Right lobe of liver (tissue), 6 donors: ENCODE results near the gene KCNF1. TPM values are rescaled to one million over a fixed set of nuclear protein-coding genes. Genes with fewer than 3 reads are reported as not detected.

Experiments
- ATAC-seq, 4 donors: fragments of 200-7000 bp; cut with Tn5 transposase; one replicate each; pipeline ENCODE4 v1.9.1; 2020; ENCODE audit warnings: mild to moderate bottlenecking in 4 of 4, moderate library complexity in 4 of 4
- DNase-seq, 3 donors: peaks; one replicate each; pipeline ENCODE4 v3.0.0-alpha.2; 2020
- H3K27ac ChIP-seq, 3 donors: fragments of 200-600 bp; one replicate each; pipeline ENCODE4 v1.8.0; 2022
- H3K27me3 ChIP-seq, 2 donors: fragments of 200-600 bp; one replicate each; pipeline ENCODE4 v1.8.0; 2022
- H3K36me3 ChIP-seq, 4 donors: fragments of 200-600 bp; sonication (generic) in 1 of 4; one replicate each; pipeline versions ENCODE4 v1.5.1 to v1.8.0; 2017 to 2022; ENCODE audit warnings: control low read depth in 1 of 4
- H3K4me1 ChIP-seq, 4 donors: fragments of 200-600 bp; sonication (generic) in 1 of 4; one replicate each; pipeline versions ENCODE4 v1.5.1 to v1.8.0; 2017 to 2022; ENCODE audit warnings: control low read depth in 1 of 4
- H3K4me3 ChIP-seq, 3 donors: fragments of 200-600 bp; one replicate each; pipeline ENCODE4 v1.8.0; 2022
- H3K9me3 ChIP-seq, 4 donors: fragments of 200-600 bp; sonication (generic) in 1 of 4; one replicate each; pipeline versions ENCODE4 v1.5.1 to v1.8.0; 2017 to 2022; ENCODE audit warnings: control low read depth in 1 of 4
- POLR2A ChIP-seq: fragments of 450-650 bp; IDR thresholded peaks from one replicate; pipeline ENCODE4 v1.6.1; 2017; ENCODE audit warnings: antibody characterized with exemption, mild to moderate bottlenecking
- WGBS: methylation state at CpG from one replicate; pipeline ENCODE4 v1.1.6; 2018; ENCODE audit warnings: low coverage, low lambda C conversion rate; ENCODE audit not compliant: insufficient coverage; ENCODE audit errors: missing lambda C conversion rate; 5-methylcytosine and 5-hydroxymethylcytosine counted together
- intact Hi-C, 2 donors: fragments of 100-400 bp; cut with DNase I; formaldehyde crosslinking; loops; one replicate each; pipeline versions ENCODE4 v1.11.2 to v1.14.1; 2022
- total RNA-seq, 6 experiments: library from RNA; depleted of rRNA in 2 of 6; stranded (reverse); fragments of >200 nt in 2 of 6; fragmentation: NEBNext Ultra II Directional in 3 of 6; extraction: Animal tissue kit (Norgen Biotek cat#: 25700) in 3 of 6; gene quantifications; one replicate each; pipeline versions ENCODE4 v1.1.0 to v1.2.4, GENCODE V29; 2016 to 2023
- TF ChIP-seq, protein P1 (sequence below), 4 donors: fragments of 200-600 bp in 3 of 4; fragments of 450-650 bp in 1 of 4; IDR thresholded peaks; one replicate each; pipeline versions ENCODE4 v1.5.1 to v1.8.0; 2016 to 2022; ENCODE audit warnings: antibody characterized with exemption in 4 of 4, mild to moderate bottlenecking in 2 of 4
- donor health status: DM: no; HTN: yes; CAD: no.
- donor health status: DM: no; HTN: no; CAD: no.
- donor health status: DM: no; HTN: no; CAD: no.
- donor health status: DM: no; HTN: yes; CAD: no.
- donor health status: DM: no; HTN: yes; CAD: no.

The KCNF1 gene
- total RNA-seq, 6 experiments from 2014 or later = not detected

DNA sequence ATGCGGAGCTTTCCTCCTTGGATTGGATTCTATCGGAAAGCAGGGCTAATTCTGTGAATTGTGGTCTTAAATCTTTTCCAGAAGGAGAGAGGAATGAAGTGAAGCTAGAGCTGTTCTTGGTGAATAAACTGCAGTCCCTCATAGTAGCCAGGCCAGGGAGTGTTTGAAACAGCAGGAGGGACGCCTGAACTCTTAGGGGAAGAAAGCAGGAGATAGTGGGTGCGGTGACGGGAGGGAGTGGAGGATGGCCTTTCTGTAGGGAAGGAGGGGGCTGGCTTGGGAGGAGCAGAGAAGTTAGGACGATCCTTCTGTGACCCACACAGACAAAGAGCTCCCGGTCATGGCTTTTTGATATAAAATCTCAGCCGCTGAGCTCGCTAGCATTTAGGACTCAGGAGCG, 47.5 kb upstream of the KCNF1 start:
- Histone ChIP-seq H3K27me3 (no peaks in the 10 kb centered on the region), H3K4me1 (no peaks in the 10 kb centered on the region), H3K4me3 (no peak overlapping the region), H3K9me3 (no peaks in the 10 kb centered on the region), H3K36me3 (no peaks in the 10 kb centered on the region), H3K27ac (no peak overlapping the region)
- WGBS = 57% methylated on average over 10 of the region's 10 CpGs
- no peak for ATAC-seq
- no peak for DNase-seq
- TF ChIP-seq, protein P1, sequence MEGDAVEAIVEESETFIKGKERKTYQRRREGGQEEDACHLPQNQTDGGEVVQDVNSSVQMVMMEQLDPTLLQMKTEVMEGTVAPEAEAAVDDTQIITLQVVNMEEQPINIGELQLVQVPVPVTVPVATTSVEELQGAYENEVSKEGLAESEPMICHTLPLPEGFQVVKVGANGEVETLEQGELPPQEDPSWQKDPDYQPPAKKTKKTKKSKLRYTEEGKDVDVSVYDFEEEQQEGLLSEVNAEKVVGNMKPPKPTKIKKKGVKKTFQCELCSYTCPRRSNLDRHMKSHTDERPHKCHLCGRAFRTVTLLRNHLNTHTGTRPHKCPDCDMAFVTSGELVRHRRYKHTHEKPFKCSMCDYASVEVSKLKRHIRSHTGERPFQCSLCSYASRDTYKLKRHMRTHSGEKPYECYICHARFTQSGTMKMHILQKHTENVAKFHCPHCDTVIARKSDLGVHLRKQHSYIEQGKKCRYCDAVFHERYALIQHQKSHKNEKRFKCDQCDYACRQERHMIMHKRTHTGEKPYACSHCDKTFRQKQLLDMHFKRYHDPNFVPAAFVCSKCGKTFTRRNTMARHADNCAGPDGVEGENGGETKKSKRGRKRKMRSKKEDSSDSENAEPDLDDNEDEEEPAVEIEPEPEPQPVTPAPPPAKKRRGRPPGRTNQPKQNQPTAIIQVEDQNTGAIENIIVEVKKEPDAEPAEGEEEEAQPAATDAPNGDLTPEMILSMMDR (IDR thresholded peaks at IDR 0.05) = no peak
- no peak for TF ChIP-seq POLR2A
- intact Hi-C loops = no loop called here

DNA sequence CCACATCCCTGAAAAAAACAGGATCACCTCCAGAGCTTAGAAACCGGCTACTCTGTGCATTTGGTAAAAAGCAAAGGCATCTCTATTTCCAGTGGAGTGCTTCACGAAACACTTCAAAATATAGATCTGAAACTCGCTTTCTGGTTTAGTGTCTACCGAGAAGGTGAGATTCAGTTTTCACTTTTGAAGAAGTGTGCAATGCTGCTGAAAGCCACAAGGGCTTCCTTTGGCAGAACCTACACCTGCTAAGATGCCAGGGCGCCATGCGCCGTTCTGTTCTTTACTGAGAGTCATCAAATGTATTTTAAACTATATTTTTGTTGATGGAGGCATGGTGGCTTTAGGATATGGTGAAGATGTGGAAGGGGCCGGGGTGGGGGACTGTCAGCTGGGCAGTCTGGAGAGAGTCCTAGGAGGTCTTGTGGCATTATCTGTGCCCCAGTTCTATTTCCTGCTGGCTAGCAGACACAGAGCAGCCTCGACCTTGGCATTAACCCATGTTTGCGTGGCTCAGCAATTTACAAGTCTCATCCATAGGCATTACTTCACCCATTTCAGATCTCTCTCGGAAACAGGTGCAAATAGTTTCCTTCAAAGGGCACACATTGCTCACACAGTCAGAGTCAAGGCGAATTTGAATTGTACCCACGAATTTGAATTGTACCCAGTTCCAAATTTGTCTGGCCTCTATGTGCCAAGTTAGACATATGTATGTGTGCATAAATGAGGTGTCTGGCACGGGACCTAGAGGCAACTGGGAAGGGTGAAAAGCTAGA, 46.7 kb upstream of the KCNF1 start:
- ATAC-seq = peak in 2 of 4 donors; percentile 26 to 29
- no peaks in the 10 kb centered on the region for H3K4me1 ChIP-seq
- H3K27ac ChIP-seq = no peak overlapping the region
- intact Hi-C loops = no loop called here
- no peaks in the 10 kb centered on the region for H3K36me3 ChIP-seq
- no peak for TF ChIP-seq POLR2A
- no peak for DNase-seq
- H3K4me3 ChIP-seq = no peak overlapping the region
- no peaks in the 10 kb centered on the region for H3K27me3 ChIP-seq
- WGBS = 64% methylated on average over 5 of the region's 14 CpGs
- H3K9me3 ChIP-seq = no peaks in the 10 kb centered on the region

DNA sequence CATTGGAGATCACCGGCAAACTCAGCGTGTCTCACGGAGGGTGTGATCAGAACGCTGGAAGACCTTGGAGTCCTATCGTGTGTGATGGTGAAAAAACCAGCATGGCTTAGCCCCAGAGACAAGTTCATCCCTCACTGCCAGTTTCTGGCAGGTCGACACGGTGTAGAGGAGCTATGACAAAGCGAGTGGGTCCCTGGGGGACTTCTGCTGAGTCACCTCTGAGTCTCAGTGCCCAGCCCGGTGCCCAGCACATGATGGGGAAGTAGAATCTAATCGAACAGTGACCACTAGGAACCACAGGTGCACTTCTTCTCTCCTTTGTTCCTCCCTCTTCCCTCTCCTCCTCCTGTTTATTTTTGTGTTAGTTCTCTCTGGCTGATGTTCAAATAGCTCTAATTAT, 45.9 kb upstream of the KCNF1 start:
- Histone ChIP-seq H3K27me3 (no peaks in the 10 kb centered on the region), H3K4me3 (no peak overlapping the region), H3K27ac (no peak overlapping the region), H3K4me1 (no peaks in the 10 kb centered on the region), H3K36me3 (no peaks in the 10 kb centered on the region), H3K9me3 (no peaks in the 10 kb centered on the region)
- TF ChIP-seq, protein P1 (IDR thresholded peaks at IDR 0.05) = no peak
- TF ChIP-seq POLR2A = no peak
- intact Hi-C loops = no loop called here
- 69% methylated on average over 10 of the region's 10 CpGs for WGBS
- DNase-seq (no peak), ATAC-seq (no peak)

DNA sequence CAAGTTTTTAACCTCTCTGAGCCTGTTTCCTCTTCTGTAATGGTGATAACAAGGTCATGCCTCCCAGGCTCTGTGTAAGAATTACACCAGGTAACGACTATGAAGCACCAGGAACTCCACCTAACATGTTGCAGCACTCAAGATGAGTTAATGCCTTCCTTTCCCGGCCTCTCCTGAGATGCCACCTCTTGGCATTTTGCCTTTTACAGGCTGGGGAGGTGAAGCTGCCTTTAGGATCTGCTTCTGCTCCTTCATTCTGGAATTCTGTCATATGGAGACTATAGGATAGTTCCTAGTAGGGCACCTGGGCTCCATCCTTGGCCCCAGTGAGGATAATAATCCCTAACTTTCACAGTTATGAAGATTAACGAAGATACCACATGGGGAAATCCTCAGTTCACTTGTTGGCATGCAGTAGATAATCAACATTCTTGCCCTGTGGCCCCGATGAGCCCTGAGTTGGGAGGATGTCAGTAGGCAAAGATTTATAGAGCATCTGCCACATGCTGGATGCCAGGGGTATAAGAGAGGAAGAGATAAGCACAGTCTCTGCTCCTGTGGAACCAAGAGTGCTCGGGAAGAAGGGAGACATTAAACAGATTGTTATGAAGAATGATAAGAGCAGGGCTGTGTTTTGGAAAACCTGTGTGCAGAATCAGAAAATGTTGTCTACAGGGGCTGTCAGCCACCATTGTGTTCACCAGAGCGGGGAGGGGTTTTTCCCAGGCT, 43.9 kb upstream of the KCNF1 start:
- intact Hi-C loops = no loop called here
- no peaks in the 10 kb centered on the region for H3K4me1 ChIP-seq
- no peaks in the 10 kb centered on the region for H3K9me3 ChIP-seq
- DNase-seq = no peak
- no peaks in the 10 kb centered on the region for H3K27me3 ChIP-seq
- H3K36me3 ChIP-seq = no peaks in the 10 kb centered on the region
- 68% methylated on average over 6 of the region's 6 CpGs for WGBS
- TF ChIP-seq, protein P1 (IDR thresholded peaks at IDR 0.05) = no peak
- no peak for TF ChIP-seq POLR2A
- no peak for ATAC-seq
- H3K27ac ChIP-seq = no peak overlapping the region
- H3K4me3 ChIP-seq = no peak overlapping the region
